ENCODE results near the gene GPI.
"Not testable (repeated sequence)": the region's sequence is repeated elsewhere in the genome, so short reads cannot be mapped to it uniquely, and the experiment has no call there.

GPI gene

DNA sequence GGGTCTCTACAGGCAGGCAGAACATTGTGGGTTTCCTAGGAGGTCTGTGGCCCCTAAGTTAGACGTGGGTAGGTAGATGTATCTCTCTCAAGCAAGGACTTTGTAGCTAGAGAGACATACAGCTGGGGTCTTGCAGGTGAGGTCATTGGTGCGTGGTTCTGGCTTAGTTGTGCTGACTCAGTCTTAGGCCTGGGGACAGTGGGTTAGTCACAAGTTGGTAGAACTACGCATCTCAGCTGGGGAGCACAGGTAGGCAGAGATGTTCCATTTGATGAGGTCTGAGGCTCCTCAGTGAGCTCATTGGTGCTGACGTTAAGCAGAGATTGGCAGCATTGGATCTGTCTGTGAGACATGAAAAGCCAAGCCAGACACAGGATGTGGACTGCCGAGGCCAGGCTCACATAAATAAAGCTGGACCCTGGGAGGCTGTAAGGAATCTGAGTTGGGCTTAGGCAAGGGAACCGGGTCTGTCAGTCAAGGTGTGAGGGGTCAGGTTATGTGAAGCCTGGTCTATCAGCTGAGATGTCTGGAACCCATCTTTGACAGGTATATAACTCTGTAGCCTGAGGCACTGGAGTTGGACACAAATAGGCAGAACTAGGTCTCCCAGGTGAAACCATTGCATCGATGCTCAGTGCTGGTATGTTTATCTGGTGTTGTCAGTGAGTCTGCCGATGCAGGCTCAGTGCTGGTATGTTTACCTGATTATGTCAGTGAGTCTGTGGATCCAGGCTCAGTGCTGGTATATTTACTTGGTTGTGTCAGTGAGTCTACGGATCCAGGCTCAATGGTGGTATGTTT lies 21.8 kb downstream of the GPI start:
- TF ChIP-seq, protein P1, sequence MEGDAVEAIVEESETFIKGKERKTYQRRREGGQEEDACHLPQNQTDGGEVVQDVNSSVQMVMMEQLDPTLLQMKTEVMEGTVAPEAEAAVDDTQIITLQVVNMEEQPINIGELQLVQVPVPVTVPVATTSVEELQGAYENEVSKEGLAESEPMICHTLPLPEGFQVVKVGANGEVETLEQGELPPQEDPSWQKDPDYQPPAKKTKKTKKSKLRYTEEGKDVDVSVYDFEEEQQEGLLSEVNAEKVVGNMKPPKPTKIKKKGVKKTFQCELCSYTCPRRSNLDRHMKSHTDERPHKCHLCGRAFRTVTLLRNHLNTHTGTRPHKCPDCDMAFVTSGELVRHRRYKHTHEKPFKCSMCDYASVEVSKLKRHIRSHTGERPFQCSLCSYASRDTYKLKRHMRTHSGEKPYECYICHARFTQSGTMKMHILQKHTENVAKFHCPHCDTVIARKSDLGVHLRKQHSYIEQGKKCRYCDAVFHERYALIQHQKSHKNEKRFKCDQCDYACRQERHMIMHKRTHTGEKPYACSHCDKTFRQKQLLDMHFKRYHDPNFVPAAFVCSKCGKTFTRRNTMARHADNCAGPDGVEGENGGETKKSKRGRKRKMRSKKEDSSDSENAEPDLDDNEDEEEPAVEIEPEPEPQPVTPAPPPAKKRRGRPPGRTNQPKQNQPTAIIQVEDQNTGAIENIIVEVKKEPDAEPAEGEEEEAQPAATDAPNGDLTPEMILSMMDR (IDR thresholded peaks at IDR 0.05; ENCODE audit: low read length, missing control alignments), result no peak
- DNase-seq (ENCODE audit: low read depth), result no peak
- H3K4me3 ChIP-seq (replicated peaks; ENCODE audit: low read depth, low read length), result no peak overlapping the region

DNA sequence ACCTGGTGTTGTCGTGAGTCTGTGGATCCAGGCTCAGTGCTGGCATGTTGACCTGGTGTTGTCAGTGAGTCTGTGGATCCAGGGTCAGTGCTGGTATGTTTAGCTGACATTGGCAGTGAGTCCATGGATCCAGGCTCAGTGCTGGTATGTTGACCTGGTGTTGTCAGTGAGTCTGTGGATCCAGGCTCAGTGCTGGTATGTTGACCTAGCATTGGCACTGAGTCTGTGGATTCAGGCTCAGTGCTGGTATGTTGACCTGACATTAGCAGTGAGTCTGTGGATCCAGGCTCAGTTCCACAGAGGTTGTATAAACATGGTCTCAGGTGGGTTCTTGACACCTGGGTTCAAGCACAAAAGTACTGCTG lies 22.4 kb downstream of the GPI start:
- TF ChIP-seq, protein P1 (IDR thresholded peaks at IDR 0.05; ENCODE audit: low read length, missing control alignments), result no peak
- no peak for DNase-seq (ENCODE audit: low read depth)
- H3K4me3 ChIP-seq (replicated peaks; ENCODE audit: low read depth, low read length), result no peak overlapping the region

DNA sequence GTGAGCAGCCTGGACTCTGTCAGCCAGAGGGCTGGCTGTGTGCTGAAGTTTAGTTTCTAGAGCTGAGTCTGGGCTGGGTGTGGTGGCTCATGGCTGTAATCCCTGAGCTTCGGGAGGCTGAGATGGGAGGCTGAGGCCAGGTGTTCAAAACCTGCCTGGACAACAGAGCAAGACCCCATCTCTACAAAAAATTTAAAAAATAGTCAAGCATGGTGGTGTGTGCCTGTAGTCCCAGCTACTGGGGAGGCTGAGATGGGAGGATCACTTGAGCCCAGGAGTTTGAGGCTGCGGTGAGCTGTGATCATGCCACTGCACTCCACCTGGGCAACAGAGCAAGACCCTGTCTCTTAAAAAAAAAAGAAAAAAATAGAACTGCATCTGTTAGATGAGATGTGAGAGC lies 23.7 kb downstream of the GPI start:
- DNase-seq (ENCODE audit: low read depth); H3K4me3 ChIP-seq (replicated peaks; ENCODE audit: low read depth, low read length): not testable (repeated sequence)

DNA sequence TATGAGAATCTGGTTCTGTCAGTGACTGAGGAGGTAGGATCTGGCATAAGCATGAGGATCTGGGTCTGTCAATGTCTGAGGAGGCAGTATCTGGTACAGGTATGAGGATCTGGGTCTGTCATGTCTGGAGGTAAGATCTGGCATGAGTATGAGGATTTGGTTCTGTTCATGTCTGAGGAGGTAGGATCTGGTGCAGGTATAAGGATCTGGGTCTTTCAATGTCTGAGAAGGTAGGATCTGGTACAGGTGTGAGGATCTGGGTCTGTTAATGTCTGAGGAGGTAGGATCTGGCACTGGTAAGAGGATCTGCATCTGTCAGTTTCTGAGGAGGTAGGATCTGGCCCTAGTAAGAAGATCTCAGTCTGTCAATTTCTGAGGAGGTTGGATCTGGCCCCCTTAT lies 26.8 kb downstream of the GPI start:
- TF ChIP-seq, protein P1 (IDR thresholded peaks at IDR 0.05; ENCODE audit: low read length, missing control alignments), result no peak
- no peak overlapping the region for H3K4me3 ChIP-seq (replicated peaks; ENCODE audit: low read depth, low read length)
- no peak for DNase-seq (ENCODE audit: low read depth)

DNA sequence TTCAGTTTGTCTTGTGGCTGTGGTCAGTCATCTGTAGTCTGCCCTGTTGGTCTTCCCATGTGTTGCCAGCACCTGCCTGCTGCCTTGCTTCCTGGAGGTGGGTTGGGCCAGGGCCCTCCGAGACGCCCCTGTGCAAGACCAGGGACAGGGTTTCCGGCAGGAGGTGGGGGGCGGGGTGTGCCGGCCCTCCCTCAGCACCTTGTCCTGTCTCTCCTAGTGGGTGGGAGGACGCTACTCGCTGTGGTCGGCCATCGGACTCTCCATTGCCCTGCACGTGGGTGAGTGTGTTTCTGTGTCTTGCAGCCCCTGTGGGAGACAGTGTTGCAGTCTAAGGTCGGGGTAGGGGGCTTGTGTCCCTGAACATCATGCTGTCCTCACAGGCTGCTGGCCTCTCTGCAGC lies 28.0 kb downstream of the GPI start:
- no peak for DNase-seq (ENCODE audit: low read depth)
- TF ChIP-seq, protein P1 (IDR thresholded peaks at IDR 0.05; ENCODE audit: low read length, missing control alignments), result no peak
- H3K4me3 ChIP-seq (replicated peaks; ENCODE audit: low read depth, low read length), result no peak overlapping the region

DNA sequence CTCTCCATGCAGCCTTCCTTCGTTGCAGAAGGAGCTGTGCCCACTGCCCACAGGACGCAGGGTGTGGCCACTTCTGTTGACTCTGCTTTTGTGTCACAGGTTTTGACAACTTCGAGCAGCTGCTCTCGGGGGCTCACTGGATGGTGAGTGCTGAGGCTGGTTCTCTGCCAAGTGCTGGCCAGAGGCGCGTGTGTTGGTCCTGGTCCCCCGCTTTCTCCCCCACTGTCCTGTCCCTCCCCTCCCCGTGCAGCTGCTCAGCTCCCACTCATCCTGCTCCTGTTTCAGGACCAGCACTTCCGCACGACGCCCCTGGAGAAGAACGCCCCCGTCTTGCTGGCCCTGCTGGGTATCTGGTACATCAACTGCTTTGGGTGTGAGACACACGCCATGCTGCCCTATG lies 28.6 kb downstream of the GPI start:
- DNase-seq (ENCODE audit: low read depth), result no peak
- no peak overlapping the region for H3K4me3 ChIP-seq (replicated peaks; ENCODE audit: low read depth, low read length)
- TF ChIP-seq, protein P1 (IDR thresholded peaks at IDR 0.05; ENCODE audit: low read length, missing control alignments), result no peak

DNA sequence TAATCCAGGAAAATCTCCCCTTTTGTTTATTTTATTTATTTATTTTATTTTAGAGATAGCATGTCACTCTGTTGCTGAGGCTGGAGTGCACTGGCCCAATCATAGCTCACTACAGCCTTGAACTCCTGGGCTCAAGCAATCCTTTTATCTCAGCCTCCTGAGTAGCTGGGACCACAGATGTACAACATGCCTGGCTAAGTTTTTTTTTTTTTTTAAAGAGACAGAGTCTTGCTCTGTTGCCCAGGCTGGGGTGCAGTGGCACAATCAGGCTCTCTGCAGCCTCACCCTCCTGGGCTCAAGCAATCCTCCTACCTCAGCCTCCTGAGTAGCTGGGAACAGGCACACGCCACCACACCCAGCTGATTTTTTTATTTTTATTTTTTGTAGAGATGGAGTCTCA lies 32.9 kb downstream of the GPI start:
- TF ChIP-seq, protein P1 (IDR thresholded peaks at IDR 0.05; ENCODE audit: low read length, missing control alignments), result no peak
- no peak overlapping the region for H3K4me3 ChIP-seq (replicated peaks; ENCODE audit: low read depth, low read length)

More for the DNA sequence above, 32.9 kb downstream of the GPI start:
- no peak for DNase-seq (ENCODE audit: low read depth)

Data from fibroblast of pulmonary artery (primary cell).